KG1 (cell line): ENCODE results near the gene RRP7A.
A peak's percentile ranks its signal among the peaks of the same experiment; 100 is the strongest.
"Not testable (repeated sequence)": the region's sequence is repeated elsewhere in the genome, so short reads cannot be mapped to it uniquely, and the experiment has no call there.

ENCODE experiments used
- DNase-seq: peaks from one replicate; lab custom pipeline; 2025; lab: John Stamatoyannopoulos, UW

RRP7A gene

GRCh38 chr22:42495533-42496141 is 24.0 kb downstream of the RRP7A start:
- DNase-seq = not testable (repeated sequence)

GRCh38 chr22:42493393-42493792 is 26.2 kb downstream of the RRP7A start:
- no peak for DNase-seq

- DNase-seq = no peak
These were observed 27.3 kb downstream of the RRP7A start for GRCh38 chr22:42492323-42492690.

DNA sequence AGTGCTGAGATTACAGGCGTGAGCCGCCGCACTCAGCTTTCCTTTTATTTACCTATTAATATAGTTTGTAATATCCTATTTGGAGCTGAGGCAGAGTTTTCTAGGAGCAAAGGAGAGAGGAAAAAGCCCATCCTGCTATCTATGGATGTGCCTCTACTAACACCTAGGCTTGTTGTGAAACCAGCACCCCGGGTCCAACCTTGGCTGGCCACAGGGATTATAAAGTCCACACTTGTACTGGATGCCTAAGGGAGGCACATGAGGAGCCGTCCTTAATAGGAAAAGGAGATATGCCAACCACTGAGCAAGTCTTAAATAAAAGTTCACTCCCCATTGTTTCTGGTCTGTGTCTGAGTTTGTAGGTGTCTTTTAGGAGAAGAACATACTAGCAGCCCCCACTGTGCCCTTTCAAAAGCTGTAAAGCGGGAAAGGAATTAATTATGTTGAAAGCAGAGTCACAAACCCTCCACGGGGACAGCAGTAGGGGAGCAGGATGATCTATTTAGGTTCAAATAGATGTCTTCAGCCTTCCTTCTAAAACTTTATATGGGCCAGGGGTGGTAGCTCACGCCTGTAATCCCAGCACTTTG is 29.3 kb downstream of the RRP7A start:
- no peak for DNase-seq

- no peak for DNase-seq
These were observed 30.6 kb downstream of the RRP7A start for GRCh38 chr22:42489000-42489399.

DNA sequence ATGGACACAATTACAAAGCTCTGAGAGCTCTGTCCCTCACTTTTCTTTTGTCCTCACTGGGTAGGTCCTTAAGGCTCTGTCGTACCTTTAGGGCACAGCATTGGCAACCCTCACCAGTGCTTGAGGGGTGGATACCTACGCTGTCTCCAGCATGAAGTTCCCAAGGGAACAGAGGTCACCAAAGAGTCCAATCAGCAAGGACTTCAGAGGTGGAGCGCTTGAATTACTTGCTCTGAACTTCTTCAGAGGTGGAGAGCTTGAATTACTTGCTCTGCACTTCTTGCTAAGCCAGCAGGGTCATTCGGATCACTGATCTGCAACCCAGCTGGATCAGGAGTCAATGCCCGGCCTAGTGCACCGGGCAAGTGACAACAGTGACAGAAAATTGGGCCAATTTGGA is 35.1 kb downstream of the RRP7A start:
- DNase-seq = no peak

- DNase-seq = not testable (repeated sequence)
These were observed 35.9 kb downstream of the RRP7A start for GRCh38 chr22:42483610-42484223.

DNA sequence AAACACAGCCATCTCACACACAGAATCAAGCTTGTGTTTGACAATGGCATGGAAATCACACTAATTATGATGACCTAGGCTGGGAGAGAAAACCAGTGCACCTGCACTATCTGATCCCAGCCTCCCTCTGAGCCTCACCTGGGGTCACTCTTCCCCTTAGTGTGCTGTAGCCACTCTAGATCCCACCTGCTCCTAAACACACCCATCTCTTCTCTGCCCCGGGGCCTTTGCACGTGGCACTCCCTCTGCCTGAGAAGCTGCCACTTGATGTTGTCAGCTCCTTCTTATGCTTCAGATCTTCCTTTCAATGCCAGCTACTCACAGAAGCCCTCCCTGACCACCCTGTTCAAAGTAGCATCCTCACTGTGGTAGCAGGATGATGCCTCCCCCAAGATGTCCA is 44.5 kb downstream of the RRP7A start:
- DNase-seq = no peak

DNA sequence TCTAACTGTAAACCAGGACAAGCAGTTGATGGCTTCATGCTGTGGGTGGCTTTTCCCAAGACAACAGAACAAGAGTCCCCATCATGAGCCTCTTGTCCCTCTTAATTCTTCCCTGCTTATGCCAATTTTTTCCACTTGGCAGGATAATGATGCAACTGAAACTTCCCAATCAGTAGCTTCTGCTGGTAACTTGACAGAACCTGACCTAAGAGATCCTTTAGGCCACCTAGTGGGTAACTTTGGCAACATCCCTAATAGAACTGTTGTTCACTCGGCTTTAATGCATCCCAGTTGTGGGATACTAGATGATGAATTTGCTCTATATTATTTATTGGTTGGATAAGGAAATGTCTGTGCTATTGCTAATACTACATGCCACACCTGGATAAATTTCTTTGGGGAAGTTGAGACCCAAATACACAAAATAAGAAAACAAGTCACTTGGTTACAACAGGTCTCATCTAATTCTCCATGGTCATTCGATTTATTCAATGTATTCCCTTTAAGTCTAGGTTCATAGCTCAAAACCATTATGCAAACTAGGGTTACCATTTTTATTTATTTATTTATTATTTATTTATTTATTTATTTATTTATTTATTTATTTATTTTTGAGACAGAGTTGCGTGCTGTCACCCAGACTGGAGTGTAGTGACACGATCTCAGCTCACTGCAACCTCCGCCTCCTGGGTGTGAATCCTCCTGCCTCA is 46.0 kb downstream of the RRP7A start:
- DNase-seq = peak; percentile 23

- DNase-seq = no peak
These were observed 46.9 kb downstream of the RRP7A start for GRCh38 chr22:42472671-42473070.

DNA sequence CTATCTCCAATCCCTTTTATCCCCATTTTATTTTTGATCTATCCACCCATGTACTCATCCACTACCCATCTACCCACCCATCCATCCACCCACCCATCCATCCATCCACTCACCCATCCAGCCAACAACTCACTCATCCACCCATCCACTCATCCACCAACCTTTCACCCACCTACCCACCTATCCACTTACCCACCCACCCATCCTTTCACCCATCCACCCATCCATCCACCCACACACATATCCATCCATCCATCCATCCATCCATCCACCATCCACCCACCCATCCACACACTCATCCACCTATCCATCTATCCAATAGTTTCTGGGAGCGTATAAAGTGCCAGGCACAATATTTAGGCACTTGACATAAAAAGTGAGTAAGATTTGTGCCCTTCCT is 48.2 kb downstream of the RRP7A start:
- DNase-seq = no peak

DNA sequence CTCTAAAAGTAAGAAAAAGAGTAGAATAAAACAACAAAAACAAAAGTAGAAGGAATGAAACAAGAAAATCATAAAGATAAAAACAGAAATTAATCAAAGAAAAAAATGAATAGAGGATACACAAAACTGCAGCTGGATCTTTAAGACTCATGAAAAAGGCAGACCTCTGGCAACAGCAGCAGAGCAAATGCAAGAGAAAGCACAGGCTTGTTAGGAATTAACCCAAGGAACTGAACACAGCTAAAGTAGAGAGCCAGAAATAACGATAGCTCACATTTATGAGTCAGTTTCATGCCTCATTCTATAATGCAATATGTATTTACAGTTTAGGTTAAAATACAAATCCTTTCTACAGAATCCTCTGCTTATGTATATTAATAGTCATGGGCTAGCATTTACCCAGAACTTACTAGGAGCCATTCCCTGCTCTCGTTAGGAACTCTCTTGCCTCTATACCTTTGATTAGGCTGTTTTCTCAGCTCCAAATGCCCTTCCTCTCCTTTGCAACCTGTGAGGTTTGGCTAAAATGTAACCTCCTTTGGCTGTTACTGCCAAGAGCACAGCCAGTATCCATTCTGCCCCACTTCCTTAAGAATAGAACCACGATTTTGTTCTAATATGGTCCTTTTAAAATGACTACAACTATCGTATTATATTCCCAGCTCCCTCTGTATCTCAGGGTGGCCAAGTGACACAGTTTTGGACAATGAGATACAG is 49.1 kb downstream of the RRP7A start:
- no peak for DNase-seq

- no peak for DNase-seq
These were observed 50.8 kb downstream of the RRP7A start for GRCh38 chr22:42468841-42469240.

GRCh38 chr22:42462016-42462415 is 57.6 kb downstream of the RRP7A start:
- DNase-seq = no peak

DNA sequence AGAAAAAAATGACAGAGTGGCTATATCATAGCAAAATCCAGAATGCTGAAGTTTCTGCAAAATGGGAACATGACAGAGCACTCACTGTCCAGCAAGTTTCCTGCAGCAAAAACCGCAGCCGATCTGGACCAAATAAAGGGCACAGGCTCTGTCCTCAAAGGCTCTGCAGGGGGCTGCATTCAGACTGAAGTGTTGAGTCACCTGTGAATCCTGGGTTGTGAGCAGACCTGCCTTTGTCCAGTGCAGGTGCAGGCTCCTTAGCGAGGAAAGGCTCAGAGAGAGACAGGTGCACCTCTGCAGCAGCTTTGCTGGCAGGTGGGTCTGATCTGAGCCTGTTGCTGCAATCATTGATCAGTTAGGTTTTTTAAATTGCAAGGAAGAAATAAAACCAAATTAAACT is 58.1 kb downstream of the RRP7A start:
- DNase-seq = no peak
